Vagina (tissue), 2 donors: ENCODE data around the gene CCNT2.

Source experiments
- CTCF ChIP-seq, 3 experiments: fragments of 450-650 bp in 2 of 3; fragments of 200-600 bp in 1 of 3; sonication (generic) in 1 of 3; IDR thresholded peaks; one replicate each; pipeline ENCODE4 v1.5.1; 2017 to 2019; ENCODE audit warnings: antibody characterized with exemption in 3 of 3, mild to moderate bottlenecking in 2 of 3, moderate library complexity in 2 of 3
- POLR2A ChIP-seq, 2 donors: fragments of 450-650 bp; IDR thresholded peaks; one replicate each; pipeline ENCODE4 v1.6.1; 2017; ENCODE audit warnings: antibody characterized with exemption in 2 of 2, mild to moderate bottlenecking in 2 of 2, moderate library complexity in 2 of 2
- POLR2AphosphoS5 ChIP-seq, 2 donors: sonication (generic); formaldehyde crosslinking; IDR thresholded peaks; one replicate each; pipeline ENCODE4 v1.9.0; 2017; ENCODE audit warnings: antibody characterized with exemption in 2 of 2, mild to moderate bottlenecking in 2 of 2, low read depth in 1 of 2; ENCODE audit not compliant: insufficient read depth in 1 of 2

- TF ChIP-seq CTCF (IDR thresholded peaks at IDR 0.05): no peak
- no peak for TF ChIP-seq POLR2A (IDR thresholded peaks at IDR 0.05)
- no peak for TF ChIP-seq POLR2AphosphoS5 (IDR thresholded peaks at IDR 0.05; ENCODE audit: insufficient read depth in 1 of 2, low read depth in 1 of 2)
These were observed 15.5 kb downstream of the CCNT2 start for GRCh38 chr2:134934150-134934549.
